ENCODE data around the gene VRTN.

The VRTN gene

GRCh38 chr14:74392616-74393570, 44.6 kb downstream of the VRTN start:
- H3K9me2 ChIP-seq (replicated peaks; ENCODE audit: control insufficient read depth, low read length): no peaks in the 10 kb centered on the region
- H3K4me1 ChIP-seq (ENCODE audit: control insufficient read depth, low read length): no peaks in the 10 kb centered on the region
- no peaks in the 10 kb centered on the region for H3K9me3 ChIP-seq (ENCODE audit: control insufficient read depth, insufficient read depth, low read length)
- TF ChIP-seq, protein P1, sequence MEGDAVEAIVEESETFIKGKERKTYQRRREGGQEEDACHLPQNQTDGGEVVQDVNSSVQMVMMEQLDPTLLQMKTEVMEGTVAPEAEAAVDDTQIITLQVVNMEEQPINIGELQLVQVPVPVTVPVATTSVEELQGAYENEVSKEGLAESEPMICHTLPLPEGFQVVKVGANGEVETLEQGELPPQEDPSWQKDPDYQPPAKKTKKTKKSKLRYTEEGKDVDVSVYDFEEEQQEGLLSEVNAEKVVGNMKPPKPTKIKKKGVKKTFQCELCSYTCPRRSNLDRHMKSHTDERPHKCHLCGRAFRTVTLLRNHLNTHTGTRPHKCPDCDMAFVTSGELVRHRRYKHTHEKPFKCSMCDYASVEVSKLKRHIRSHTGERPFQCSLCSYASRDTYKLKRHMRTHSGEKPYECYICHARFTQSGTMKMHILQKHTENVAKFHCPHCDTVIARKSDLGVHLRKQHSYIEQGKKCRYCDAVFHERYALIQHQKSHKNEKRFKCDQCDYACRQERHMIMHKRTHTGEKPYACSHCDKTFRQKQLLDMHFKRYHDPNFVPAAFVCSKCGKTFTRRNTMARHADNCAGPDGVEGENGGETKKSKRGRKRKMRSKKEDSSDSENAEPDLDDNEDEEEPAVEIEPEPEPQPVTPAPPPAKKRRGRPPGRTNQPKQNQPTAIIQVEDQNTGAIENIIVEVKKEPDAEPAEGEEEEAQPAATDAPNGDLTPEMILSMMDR (IDR thresholded peaks at IDR 0.05; ENCODE audit: low read depth, low read length, poor library complexity, severe bottlenecking): no peak
- TF ChIP-seq EZH2phosphoT487 (IDR thresholded peaks at IDR 0.05; ENCODE audit: borderline replicate concordance, low read length): no peak
- no peaks in the 10 kb centered on the region for H3K36me3 ChIP-seq (ENCODE audit: control insufficient read depth, low read length)
- H3F3A ChIP-seq (ENCODE audit: control insufficient read depth, insufficient read depth): no peaks in the 10 kb centered on the region
- H3K4me2 ChIP-seq (ENCODE audit: low read length): no peak overlapping the region
- no peaks in the 10 kb centered on the region for H4K20me1 ChIP-seq (ENCODE audit: control insufficient read depth, insufficient read depth, low read depth, low read length)
- H3K4me3 ChIP-seq (ENCODE audit: low read length): no peak overlapping the region
- H3K79me2 ChIP-seq (ENCODE audit: control insufficient read depth, low read length): no peaks in the 10 kb centered on the region
- H3K27ac ChIP-seq (ENCODE audit: low read depth, low read length): no peak overlapping the region
- H3K27me3 ChIP-seq (ENCODE audit: control insufficient read depth, low read length): peaks cover 10% of the 10 kb centered on the region

- H3K9me2 ChIP-seq (replicated peaks; ENCODE audit: control insufficient read depth, low read length): no peaks in the 10 kb centered on the region
- no peaks in the 10 kb centered on the region for H3K79me2 ChIP-seq (ENCODE audit: control insufficient read depth, low read length)
- H3K4me1 ChIP-seq (ENCODE audit: control insufficient read depth, low read length): no peaks in the 10 kb centered on the region
- H3F3A ChIP-seq (ENCODE audit: control insufficient read depth, insufficient read depth): no peaks in the 10 kb centered on the region
- H4K20me1 ChIP-seq (ENCODE audit: control insufficient read depth, insufficient read depth, low read depth, low read length): no peaks in the 10 kb centered on the region
- TF ChIP-seq EZH2phosphoT487 (IDR thresholded peaks at IDR 0.05; ENCODE audit: borderline replicate concordance, low read length): no peak
- TF ChIP-seq, protein P1 (IDR thresholded peaks at IDR 0.05; ENCODE audit: low read depth, low read length, poor library complexity, severe bottlenecking): no peak
- no peaks in the 10 kb centered on the region for H3K9me3 ChIP-seq (ENCODE audit: control insufficient read depth, insufficient read depth, low read length)
- H3K36me3 ChIP-seq (ENCODE audit: control insufficient read depth, low read length): no peaks in the 10 kb centered on the region
- no peak overlapping the region for H3K4me3 ChIP-seq (ENCODE audit: low read length)
- peaks cover 13% of the 10 kb centered on the region; the same call in 1 of the 2 replicates for H3K27me3 ChIP-seq (ENCODE audit: control insufficient read depth, low read length)
- no peak overlapping the region for H3K27ac ChIP-seq (ENCODE audit: low read depth, low read length)
- H3K4me2 ChIP-seq (ENCODE audit: low read length): no peak overlapping the region
Measured at GRCh38 chr14:74394549-74394948, 46.3 kb downstream of the VRTN start.

GRCh38 chr14:74395094-74395493, 46.8 kb downstream of the VRTN start:
- Histone ChIP-seq H3K4me1 (ENCODE audit: control insufficient read depth, low read length) (no peaks in the 10 kb centered on the region), H3K27me3 (ENCODE audit: control insufficient read depth, low read length) (peaks cover 16% of the 10 kb centered on the region; the same call in 1 of the 2 replicates), H3K4me2 (ENCODE audit: low read length) (no peak overlapping the region), H3K9me2 (replicated peaks; ENCODE audit: control insufficient read depth, low read length) (no peaks in the 10 kb centered on the region), H3K36me3 (ENCODE audit: control insufficient read depth, low read length) (no peaks in the 10 kb centered on the region), H3K9me3 (ENCODE audit: control insufficient read depth, insufficient read depth, low read length) (no peaks in the 10 kb centered on the region), H3K4me3 (ENCODE audit: low read length) (no peak overlapping the region), H4K20me1 (ENCODE audit: control insufficient read depth, insufficient read depth, low read depth, low read length) (no peaks in the 10 kb centered on the region; the same call in 1 of the 2 replicates), H3K27ac (ENCODE audit: low read depth, low read length) (no peak overlapping the region), H3F3A (ENCODE audit: control insufficient read depth, insufficient read depth) (no peaks in the 10 kb centered on the region), H3K79me2 (ENCODE audit: control insufficient read depth, low read length) (no peaks in the 10 kb centered on the region)
- TF ChIP-seq, protein P1 (IDR thresholded peaks at IDR 0.05; ENCODE audit: low read depth, low read length, poor library complexity, severe bottlenecking): no peak
- no peak for TF ChIP-seq EZH2phosphoT487 (IDR thresholded peaks at IDR 0.05; ENCODE audit: borderline replicate concordance, low read length)
